Middle frontal gyrus (tissue), 1 donor: ENCODE results near the gene PRPF6.
A peak's percentile ranks its signal among the peaks of the same experiment; 100 is the strongest.
"Not testable (repeated sequence)": the region's sequence is repeated elsewhere in the genome, so short reads cannot be mapped to it uniquely, and the experiment has no call there.

Experiments used
- DNase-seq: peaks from one replicate; pipeline ENCODE4 v3.0.0-alpha.2; 2015; ENCODE audit warnings: low spot score; ENCODE audit errors: extremely low spot score

Gene PRPF6

GRCh38 chr20:63972312-63973159 is 8.4 kb upstream of the PRPF6 start:
- no peak for DNase-seq

GRCh38 chr20:63973160-63973479 is 7.8 kb upstream of the PRPF6 start:
- no peak for DNase-seq

GRCh38 chr20:63973636-63974401 is 7.1 kb upstream of the PRPF6 start:
- peak; percentile 77 for DNase-seq

- no peak for DNase-seq
These were observed 6.3 kb upstream of the PRPF6 start for GRCh38 chr20:63974402-63975200.

- not testable (repeated sequence) for DNase-seq
These were observed 4.4 kb upstream of the PRPF6 start for GRCh38 chr20:63976511-63976910.

GRCh38 chr20:63976980-63977738 is 3.8 kb upstream of the PRPF6 start:
- no peak for DNase-seq

GRCh38 chr20:63977739-63978276 is 3.1 kb upstream of the PRPF6 start:
- DNase-seq, result no peak

GRCh38 chr20:63978319-63979228 is 2.4 kb upstream of the PRPF6 start:
- DNase-seq, result peak; percentile 11

GRCh38 chr20:63979229-63979556 is 1.7 kb upstream of the PRPF6 start:
- DNase-seq, result no peak

- peak; percentile 19 for DNase-seq
These were observed 1.2 kb upstream of the PRPF6 start, which contains the start of gene SAMD10 for GRCh38 chr20:63979557-63980316. Gene SAMD10, minus strand, starts transcription at chr20:63979642. Its CDS starts 175 bp downstream, at chr20:63979467.

- DNase-seq, result no peak
These were observed 571 bp upstream of the PRPF6 start for GRCh38 chr20:63980317-63980805.

GRCh38 chr20:63982937-63983336 is 2.0 kb downstream of the PRPF6 start:
- DNase-seq, result no peak

GRCh38 chr20:64000906-64001305 is 20.0 kb downstream of the PRPF6 start:
- DNase-seq, result no peak

GRCh38 chr20:64001607-64002011 is 20.7 kb downstream of the PRPF6 start:
- no peak for DNase-seq

GRCh38 chr20:64003960-64004725 is 23.2 kb downstream of the PRPF6 start:
- DNase-seq, result no peak

GRCh38 chr20:64005394-64005793 is 24.5 kb downstream of the PRPF6 start:
- DNase-seq, result no peak

GRCh38 chr20:64006490-64006889 is 25.6 kb downstream of the PRPF6 start:
- DNase-seq, result no peak

- no peak for DNase-seq
These were observed 26.0 kb downstream of the PRPF6 start for GRCh38 chr20:64006902-64007301.
